ENCODE measurements around the gene ITGA5.
A peak's percentile ranks its signal among the peaks of the same experiment; 100 is the strongest.
"Not testable (repeated sequence)": the region's sequence is repeated elsewhere in the genome, so short reads cannot be mapped to it uniquely, and the experiment has no call there.

ITGA5 gene

GRCh38 chr12:54370171-54370730, 48.8 kb downstream of the ITGA5 start:
- DNase-seq, result peak in 12 of 14 donors; percentile 36 to 86 (median 64)

- no peak for DNase-seq
Observed at GRCh38 chr12:54369597-54370131, 49.4 kb downstream of the ITGA5 start.

- peak in 12 of 14 donors; percentile 39 to 83 (median 74) for DNase-seq
Observed at GRCh38 chr12:54368709-54369596, 50.1 kb downstream of the ITGA5 start.

GRCh38 chr12:54368025-54368708, 50.9 kb downstream of the ITGA5 start:
- no peak for DNase-seq

GRCh38 chr12:54364413-54364812, 54.7 kb downstream of the ITGA5 start, which contains the start of gene GPR84:
TSS of gene GPR84 (minus strand) at chr12:54364486. CDS start at chr12:54363851, 635 bp downstream.
- no peak for DNase-seq

- no peak for DNase-seq
Observed at GRCh38 chr12:54363618-54364017, 55.4 kb downstream of the ITGA5 start.

GRCh38 chr12:54363047-54363446, 56.0 kb downstream of the ITGA5 start:
- no peak for DNase-seq

- DNase-seq, result peak in 11 of 14 donors; percentile 17 to 69 (median 50)
Observed at GRCh38 chr12:54360717-54361456, 58.2 kb downstream of the ITGA5 start.

- DNase-seq, result no peak
Observed at GRCh38 chr12:54359762-54360351, 59.2 kb downstream of the ITGA5 start.

- DNase-seq, result peak; percentile 73 to 99 (median 95)
Observed at GRCh38 chr12:54358945-54359761, 59.9 kb downstream of the ITGA5 start.

- peak in 2 of 14 donors; percentile 61 to 79 for DNase-seq
Observed at GRCh38 chr12:54358191-54358944, 60.7 kb downstream of the ITGA5 start.

GRCh38 chr12:54357506-54358190, 61.4 kb downstream of the ITGA5 start:
- peak in 1 of 14 donors; percentile 25 for DNase-seq

GRCh38 chr12:54356951-54357356, 62.1 kb downstream of the ITGA5 start:
- DNase-seq, result no peak

GRCh38 chr12:54356228-54356627, 62.8 kb downstream of the ITGA5 start:
- DNase-seq, result no peak

- no peak for DNase-seq
Observed at GRCh38 chr12:54355104-54355815, 63.8 kb downstream of the ITGA5 start.

- DNase-seq, result not testable (repeated sequence)
Observed at GRCh38 chr12:54354271-54354670, 64.8 kb downstream of the ITGA5 start.

GRCh38 chr12:54352891-54353874, 65.9 kb downstream of the ITGA5 start:
- DNase-seq, result peak in 9 of 14 donors; percentile 34 to 70 (median 49)
